ENCODE results near the gene TTC9B. TPM values are rescaled to one million over a fixed set of nuclear protein-coding genes. Genes with fewer than 3 reads are reported as not detected.

TTC9B gene
- total RNA-seq, 1 donor from 2014 or later: not detected

DNA sequence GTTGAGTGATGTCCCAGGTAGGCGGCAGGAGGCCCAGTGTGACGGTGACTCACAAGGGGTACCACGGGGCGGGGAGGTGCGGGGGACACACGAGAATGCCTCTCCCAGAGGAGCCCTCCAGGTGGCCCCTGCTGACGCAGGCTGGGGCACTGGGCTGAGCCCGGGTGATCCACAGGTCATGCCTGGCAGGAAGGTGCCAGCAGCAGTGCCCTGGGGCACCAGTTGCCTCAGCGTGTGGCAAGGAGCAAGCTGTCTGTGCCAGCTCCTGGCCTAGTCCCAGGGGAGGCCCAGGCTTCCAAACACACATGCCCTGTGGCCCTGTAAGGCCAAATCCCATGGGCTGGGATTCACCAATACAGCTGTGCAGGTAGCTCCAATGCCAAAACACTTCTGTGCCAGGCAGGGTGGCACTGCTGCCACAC lies 38.9 kb upstream of the TTC9B start:
- Mint-ChIP-seq H3K27me3 (ENCODE audit: low read depth) (no peaks in the 10 kb centered on the region), H3K4me1 (no peaks in the 10 kb centered on the region), H3K9me3 (no peaks in the 10 kb centered on the region), H3K27ac (no peak overlapping the region), H3K4me3 (no peak overlapping the region), H3K36me3 (peaks cover 33% of the 10 kb centered on the region)
- no peak for DNase-seq (ENCODE audit: low spot score in 2 of 2, unreplicated experiment in 2 of 2)
- TF ChIP-seq, protein P1, sequence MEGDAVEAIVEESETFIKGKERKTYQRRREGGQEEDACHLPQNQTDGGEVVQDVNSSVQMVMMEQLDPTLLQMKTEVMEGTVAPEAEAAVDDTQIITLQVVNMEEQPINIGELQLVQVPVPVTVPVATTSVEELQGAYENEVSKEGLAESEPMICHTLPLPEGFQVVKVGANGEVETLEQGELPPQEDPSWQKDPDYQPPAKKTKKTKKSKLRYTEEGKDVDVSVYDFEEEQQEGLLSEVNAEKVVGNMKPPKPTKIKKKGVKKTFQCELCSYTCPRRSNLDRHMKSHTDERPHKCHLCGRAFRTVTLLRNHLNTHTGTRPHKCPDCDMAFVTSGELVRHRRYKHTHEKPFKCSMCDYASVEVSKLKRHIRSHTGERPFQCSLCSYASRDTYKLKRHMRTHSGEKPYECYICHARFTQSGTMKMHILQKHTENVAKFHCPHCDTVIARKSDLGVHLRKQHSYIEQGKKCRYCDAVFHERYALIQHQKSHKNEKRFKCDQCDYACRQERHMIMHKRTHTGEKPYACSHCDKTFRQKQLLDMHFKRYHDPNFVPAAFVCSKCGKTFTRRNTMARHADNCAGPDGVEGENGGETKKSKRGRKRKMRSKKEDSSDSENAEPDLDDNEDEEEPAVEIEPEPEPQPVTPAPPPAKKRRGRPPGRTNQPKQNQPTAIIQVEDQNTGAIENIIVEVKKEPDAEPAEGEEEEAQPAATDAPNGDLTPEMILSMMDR (IDR thresholded peaks at IDR 0.05; ENCODE audit: unreplicated experiment): no peak

DNA sequence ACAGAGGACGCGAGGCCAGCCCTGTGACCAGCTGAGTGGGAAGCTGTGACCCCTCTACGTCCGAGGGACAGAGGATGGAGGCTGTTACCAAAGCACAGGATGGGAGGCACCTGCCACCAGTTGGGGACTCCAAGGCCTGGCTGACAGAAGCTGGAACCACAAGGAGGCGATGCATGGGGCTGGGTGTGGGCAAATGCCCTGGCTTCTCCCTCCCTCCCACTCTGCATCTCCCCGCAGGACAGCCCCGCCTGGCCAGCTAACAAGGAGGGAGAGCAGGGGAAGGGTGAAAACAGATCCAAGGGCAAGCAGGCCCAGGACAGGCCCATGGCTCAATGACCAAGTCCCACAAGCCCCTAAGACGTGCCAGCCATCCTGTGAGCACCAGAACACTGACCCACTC lies 38.3 kb upstream of the TTC9B start:
- peaks cover 31% of the 10 kb centered on the region for H3K36me3 Mint-ChIP-seq

DNA sequence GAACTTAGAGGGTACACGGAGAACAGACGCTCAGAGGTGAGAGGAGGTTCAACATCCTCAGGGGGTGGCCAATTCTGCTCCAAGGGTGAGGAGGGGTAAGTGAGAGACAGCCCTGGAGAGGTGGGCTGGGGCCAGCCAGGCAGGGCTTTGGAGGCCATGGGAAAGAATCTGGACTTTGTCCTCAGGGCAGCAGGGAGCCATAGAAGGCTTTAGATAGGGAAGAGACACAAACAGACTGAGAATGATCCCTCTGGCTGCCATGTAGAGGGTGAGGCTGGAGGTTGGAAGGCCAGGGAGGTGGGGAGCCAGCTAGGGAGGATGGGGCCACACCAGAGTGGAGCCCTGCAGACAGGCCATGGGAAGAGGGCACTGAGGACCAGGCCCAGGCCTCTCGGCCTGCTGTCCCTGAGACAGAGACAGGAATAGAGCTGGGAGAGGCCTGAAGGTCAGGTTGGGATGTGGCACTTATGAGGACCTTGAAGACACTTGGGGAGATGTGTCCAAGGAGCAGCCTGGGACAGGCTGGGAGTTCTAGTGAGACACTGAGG lies 37.5 kb upstream of the TTC9B start:
- no peak overlapping the region for H3K27ac Mint-ChIP-seq
- no peaks in the 10 kb centered on the region for H3K9me3 Mint-ChIP-seq

More for the DNA sequence above, 38.3 kb upstream of the TTC9B start:
- TF ChIP-seq, protein P1 (IDR thresholded peaks at IDR 0.05; ENCODE audit: unreplicated experiment): no peak
- Mint-ChIP-seq H3K4me3 (no peak overlapping the region), H3K9me3 (no peaks in the 10 kb centered on the region), H3K27ac (no peak overlapping the region), H3K27me3 (ENCODE audit: low read depth) (no peaks in the 10 kb centered on the region), H3K4me1 (no peaks in the 10 kb centered on the region)
- no peak for DNase-seq (ENCODE audit: low spot score in 2 of 2, unreplicated experiment in 2 of 2)

GRCh38 chr19:40254714-40255418 lies 36.7 kb upstream of the TTC9B start:
- DNase-seq (ENCODE audit: low spot score in 2 of 2, unreplicated experiment in 2 of 2): no peak
- Mint-ChIP-seq H3K27ac (no peak overlapping the region), H3K27me3 (ENCODE audit: low read depth) (no peaks in the 10 kb centered on the region), H3K4me1 (no peaks in the 10 kb centered on the region), H3K4me3 (no peak overlapping the region), H3K9me3 (no peaks in the 10 kb centered on the region), H3K36me3 (peaks cover 30% of the 10 kb centered on the region)
- TF ChIP-seq, protein P1 (IDR thresholded peaks at IDR 0.05; ENCODE audit: unreplicated experiment): no peak

More for the DNA sequence above, 37.5 kb upstream of the TTC9B start:
- H3K4me1 Mint-ChIP-seq: no peaks in the 10 kb centered on the region
- peaks cover 30% of the 10 kb centered on the region for H3K36me3 Mint-ChIP-seq
- no peaks in the 10 kb centered on the region for H3K27me3 Mint-ChIP-seq (ENCODE audit: low read depth)
- TF ChIP-seq, protein P1 (IDR thresholded peaks at IDR 0.05; ENCODE audit: unreplicated experiment): no peak
- no peak for DNase-seq (ENCODE audit: low spot score in 2 of 2, unreplicated experiment in 2 of 2)
- H3K4me3 Mint-ChIP-seq: no peak overlapping the region

DNA sequence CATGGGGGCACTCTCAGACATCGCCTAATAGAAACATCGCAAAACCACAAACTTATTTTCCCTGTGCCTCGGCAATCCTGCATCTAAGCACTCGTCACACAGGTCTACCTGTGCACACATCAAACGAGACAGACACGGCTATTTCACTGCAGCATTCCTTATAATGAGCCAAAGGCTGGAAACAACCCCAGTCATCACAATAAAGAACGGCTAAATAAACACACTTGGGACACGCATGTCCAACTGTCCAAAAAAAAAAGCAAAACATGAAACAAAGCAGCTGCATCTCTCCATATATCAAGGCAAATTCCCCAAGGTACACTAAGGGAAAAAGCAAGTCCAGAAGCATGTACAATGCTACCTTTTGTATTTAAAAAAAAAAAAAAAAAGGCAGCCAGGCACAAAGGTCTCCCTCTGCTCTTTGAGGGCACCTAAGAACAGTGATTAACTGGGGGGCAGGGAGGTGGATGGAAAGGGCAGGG lies 35.5 kb upstream of the TTC9B start:
- no peak overlapping the region for H3K27ac Mint-ChIP-seq
- no peaks in the 10 kb centered on the region for H3K4me1 Mint-ChIP-seq
- no peak overlapping the region for H3K4me3 Mint-ChIP-seq
- no peaks in the 10 kb centered on the region for H3K9me3 Mint-ChIP-seq
- TF ChIP-seq, protein P1 (IDR thresholded peaks at IDR 0.05; ENCODE audit: unreplicated experiment): no peak
- no peak for DNase-seq (ENCODE audit: low spot score in 2 of 2, unreplicated experiment in 2 of 2)
- peaks cover 33% of the 10 kb centered on the region for H3K36me3 Mint-ChIP-seq
- no peaks in the 10 kb centered on the region for H3K27me3 Mint-ChIP-seq (ENCODE audit: low read depth)
